Eye (tissue), 1 donor: ENCODE results near the gene GTF3A.

Source experiments
- DNase-seq: peaks from one replicate; pipeline ENCODE4 v3.0.0-alpha.2; 2015

The GTF3A gene

DNA sequence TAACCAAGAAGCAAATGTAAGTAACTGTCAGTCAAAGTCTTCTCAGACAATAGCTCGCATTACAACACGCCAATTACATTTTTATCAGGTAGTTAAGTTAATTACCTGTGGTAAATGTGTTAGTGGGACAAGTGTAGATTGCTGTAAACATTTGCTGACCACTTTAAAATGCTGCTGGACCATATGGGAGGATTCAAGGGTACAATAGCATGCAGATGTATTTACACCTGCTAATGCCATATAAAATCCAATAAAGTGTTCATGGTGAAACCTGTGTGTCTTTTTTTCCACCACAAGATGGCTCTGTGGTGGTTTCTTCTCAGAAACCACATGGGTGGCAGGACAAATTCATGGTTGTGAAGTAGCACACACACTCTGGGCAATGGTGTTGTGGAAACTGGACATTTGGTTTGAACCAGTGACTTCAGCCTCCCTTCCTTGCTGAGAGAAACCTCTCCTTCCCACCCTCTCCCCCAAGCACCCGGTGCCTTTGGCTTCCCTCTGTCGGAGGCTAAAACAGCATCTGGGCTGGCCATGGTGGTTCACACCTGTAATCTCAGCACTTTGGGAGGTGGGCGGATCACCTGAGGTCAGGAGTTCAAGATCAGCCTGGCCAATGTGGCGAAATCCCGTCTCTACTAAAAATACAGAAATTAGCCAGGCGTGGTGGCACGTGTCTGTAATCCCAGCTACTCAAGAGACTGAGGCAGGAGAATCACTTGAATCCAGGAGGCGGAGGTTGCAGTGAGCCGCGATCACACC lies 18.1 kb upstream of the GTF3A start:
- DNase-seq, result peak; percentile 46

DNA sequence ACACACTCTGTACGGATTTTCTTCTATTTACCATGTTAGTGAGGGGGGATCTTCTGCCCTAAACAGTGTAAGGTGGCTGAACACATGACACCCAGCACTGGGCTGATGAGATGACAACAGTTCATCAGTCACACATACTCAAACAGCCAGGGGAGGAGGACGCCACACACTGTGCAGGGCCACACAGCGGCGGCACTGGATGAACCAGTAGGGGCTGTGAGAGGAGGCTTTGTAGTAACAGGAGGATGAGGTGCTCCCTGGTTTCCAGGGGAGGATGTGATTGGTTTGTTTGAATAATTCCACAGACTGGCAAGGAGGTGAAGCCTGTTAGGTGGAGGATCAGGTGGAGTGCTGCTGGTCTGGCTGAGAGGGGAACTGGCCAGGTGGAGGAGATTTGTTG lies 16.3 kb upstream of the GTF3A start:
- no peak for DNase-seq

- DNase-seq, result no peak
Observed at GRCh38 chr13:27409013-27409412, 15.4 kb upstream of the GTF3A start.

- DNase-seq, result no peak
Observed at GRCh38 chr13:27411341-27411740, 13.1 kb upstream of the GTF3A start.

DNA sequence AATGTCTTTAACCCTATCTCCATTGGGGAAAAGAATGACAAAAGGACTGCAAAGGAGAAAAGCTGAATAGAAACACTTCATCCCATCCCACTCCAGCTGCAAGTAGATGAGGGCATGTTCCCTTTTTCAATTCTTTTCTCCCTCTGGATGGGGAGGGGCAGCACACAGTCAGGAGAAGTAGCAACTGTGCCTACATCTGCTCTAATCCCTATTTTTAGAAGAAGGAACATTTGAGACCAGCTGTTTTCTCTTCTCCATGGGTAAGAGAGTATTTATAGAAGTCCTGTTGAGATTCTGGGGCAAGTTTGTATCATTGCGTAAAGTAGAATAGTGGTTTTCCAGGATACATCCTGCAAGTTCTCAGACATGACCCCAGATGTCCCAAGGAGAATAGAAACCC lies 9.3 kb upstream of the GTF3A start:
- no peak for DNase-seq

DNA sequence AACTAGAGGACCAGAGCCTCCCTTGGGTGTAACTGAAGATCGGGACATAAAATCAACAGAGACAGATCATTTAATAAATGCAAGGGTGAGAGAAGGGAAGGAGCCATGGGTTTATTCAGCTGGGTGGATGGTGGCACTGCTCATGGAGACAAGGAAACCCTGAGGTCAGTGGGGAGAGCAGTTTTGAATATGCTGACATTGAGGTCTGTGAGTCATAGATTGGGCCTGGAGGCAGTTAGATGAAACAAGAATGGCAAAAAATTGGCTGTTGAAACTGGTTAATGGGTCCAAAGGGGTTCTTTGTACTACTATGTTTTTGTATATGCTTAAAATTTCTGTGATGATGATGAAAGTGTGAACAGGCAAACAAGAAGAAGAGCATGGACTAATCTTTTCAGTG lies 5.1 kb upstream of the GTF3A start:
- DNase-seq, result no peak

GRCh38 chr13:27421101-27421871 lies 3.1 kb upstream of the GTF3A start:
- no peak for DNase-seq

DNA sequence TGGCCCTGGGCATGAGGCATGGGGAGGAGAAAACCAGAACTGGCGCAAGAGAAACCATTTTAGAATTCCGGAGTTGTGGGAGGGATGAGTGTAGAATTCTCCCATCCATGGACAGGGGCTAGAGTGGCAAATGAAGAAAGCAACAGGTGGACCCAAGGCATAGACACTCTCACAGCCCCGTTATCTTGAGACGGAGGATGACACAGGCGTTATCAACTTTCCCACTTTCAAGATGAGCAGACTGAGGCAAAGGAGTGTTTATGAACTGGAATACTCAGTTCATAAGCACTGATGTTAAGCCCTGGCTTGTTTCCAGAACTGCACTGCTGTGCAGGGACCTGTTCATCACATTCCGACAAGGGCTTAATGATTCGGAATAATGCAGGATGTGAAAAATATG lies 1.1 kb upstream of the GTF3A start:
- no peak for DNase-seq

DNA sequence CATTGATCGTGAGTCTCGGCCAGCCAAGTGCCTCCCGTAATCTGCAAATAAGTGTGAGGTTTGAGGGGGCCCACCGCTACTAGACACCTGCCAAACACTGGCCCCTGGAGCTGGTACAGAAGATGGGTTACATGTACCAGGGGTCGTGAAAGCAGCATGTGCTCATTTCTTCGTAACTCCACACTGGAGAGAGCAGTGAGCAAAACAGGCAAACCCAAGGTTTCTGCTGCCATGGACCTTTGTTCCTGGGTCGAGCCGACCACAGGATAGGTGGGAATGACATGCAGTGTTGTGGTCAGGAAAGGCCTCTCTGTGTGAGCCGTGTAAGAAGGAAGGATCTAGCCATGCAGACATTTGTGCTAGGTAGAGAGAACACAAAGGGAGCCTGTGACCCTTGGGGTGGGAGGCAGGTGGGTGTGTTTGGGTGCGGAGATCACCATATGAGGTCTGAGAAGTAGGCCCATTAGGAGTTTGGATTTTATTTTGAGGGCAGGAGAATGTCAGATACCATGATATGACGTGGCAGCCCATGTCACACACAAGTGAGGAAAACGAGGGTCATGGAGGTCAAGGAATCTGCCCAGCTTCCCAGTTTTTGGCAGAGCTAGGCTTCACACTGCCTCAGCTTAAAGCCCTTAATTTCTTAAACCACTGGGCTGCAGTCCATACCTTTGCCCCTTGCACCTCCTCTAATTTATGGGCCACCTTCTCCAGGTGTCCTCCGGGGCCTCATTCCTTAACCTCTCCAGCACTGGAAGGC lies 919 bp downstream of the GTF3A start:
- no peak for DNase-seq

- peak; percentile 43 for DNase-seq
Observed at GRCh38 chr13:27425918-27426630, 1.7 kb downstream of the GTF3A start.

DNA sequence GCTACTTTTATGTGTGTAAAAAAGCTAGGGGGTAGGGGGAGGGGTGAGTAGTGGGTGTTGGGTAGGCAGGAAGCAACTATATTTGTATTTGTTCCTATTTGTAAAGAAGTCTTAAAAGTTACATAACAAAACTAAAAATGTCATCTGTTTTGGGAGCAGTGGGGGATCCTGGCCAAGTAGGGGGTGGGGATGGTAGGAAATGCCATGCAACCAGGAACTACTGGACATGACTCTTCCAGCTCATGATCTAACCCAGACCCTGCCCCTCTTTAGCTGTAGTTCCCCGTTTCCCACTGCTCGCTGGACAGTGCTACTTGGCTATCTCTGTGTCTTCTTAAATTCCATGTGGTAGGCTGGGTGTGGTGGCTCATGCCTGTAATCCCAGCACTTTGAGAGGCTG lies 3.2 kb downstream of the GTF3A start:
- no peak for DNase-seq

GRCh38 chr13:27428160-27428559 lies 3.7 kb downstream of the GTF3A start:
- no peak for DNase-seq

- DNase-seq, result no peak
Observed at GRCh38 chr13:27432180-27432579, 7.8 kb downstream of the GTF3A start.

DNA sequence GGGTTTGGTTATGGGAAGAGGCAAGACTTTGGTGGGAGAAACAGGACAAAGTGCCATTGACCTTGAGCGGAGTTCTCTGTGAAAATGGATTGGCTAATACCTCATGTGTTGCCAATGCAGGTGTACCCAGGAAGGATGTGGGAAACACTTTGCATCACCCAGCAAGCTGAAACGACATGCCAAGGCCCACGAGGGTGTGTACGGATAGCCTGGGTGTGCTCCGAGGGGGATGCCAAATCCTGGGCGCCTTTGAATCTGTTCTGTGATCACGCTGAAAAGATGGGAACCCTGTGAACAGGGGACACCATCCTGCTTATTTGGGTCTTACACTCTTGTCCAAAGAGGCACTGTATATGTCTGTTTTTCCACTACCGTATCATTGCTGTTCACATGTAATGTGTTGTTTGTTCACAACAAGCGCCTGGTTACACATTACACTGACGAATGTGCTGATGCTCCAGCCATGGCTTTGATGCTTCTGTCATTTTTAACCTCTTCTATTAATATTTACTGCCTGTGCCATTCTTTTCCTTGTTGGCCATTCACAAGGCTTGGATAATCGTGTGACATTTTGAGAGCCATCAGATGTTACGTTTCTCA lies 8.3 kb downstream of the GTF3A start:
- no peak for DNase-seq

- DNase-seq, result no peak
Observed at GRCh38 chr13:27437126-27437525, 12.7 kb downstream of the GTF3A start.

GRCh38 chr13:27440408-27440807 lies 16.0 kb downstream of the GTF3A start:
- no peak for DNase-seq

- no peak for DNase-seq
Observed at GRCh38 chr13:27442071-27442647, 17.7 kb downstream of the GTF3A start.

DNA sequence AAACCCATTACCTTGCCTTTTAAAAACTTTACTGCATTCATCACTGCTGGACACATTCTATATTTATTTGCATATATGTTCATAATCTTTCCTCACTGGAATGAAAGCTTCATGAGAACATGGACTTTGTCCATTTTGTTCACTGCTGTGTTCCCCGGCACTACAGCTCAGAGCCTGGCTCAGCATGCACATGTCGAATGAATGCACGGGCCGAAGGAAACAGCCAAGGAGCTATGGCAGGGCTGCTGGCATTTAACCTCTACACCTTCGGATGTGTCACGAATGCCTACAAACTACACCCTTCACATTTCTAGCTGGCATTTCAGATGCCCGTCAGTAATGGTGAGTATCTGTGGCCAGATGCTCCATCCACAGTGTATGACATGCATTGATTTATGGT lies 18.4 kb downstream of the GTF3A start:
- no peak for DNase-seq

DNA sequence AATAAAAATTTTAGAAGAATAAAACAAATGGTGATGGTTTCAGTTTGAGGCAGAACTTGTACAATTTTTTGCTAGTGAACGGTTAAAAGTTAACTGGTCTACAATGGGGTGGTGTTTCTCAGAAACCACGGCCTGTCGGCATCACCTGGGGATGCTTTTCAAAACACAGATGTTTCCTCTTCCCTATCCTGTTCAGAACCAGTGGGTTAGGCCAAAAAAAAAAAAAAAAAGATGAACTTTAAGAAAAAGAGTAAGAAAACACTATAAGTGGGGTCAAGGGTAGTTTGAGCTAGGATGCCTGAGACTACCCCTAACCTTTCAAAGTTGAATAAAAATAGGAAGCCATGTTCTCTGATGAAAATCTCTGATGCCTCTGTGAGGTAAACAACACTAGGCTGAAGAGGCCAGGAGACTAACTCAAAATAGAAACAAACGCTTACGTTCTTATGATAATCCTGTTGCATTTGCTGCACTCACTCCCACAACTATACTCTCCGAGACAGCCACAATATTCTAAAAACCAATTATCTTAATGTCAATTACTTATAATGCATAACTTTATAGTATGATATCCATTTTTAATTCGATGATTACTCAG lies 22.7 kb downstream of the GTF3A start:
- DNase-seq, result no peak

DNA sequence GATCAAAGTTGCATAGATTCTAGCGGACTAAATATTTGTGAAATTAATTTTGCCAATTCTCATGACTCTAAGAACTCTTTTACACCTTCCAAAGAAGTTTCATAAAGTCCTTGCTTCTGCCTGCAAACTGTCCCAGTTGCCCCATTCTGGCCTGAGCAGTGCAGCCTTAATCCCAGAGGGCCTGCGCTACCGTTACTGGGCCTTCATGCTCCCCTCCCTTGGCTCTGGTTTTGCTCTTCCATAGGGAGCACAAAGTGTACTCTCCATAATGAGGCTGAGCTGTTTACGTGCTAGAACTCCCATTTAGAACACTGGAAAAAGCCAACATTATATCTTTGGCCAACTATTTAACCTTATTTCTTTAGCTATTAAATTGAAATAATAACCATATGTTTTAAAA lies 23.9 kb downstream of the GTF3A start:
- no peak for DNase-seq

GRCh38 chr13:27449081-27449603 lies 24.7 kb downstream of the GTF3A start:
- no peak for DNase-seq
